GM12873 (cell line): Measurements from ENCODE around the gene CCDC183.

Experiments
- TF ChIP-seq, protein P1 (sequence below): IDR thresholded peaks from 2 replicates; pipeline ENCODE4 v1.5.1; 2012; ENCODE audit warnings: low read depth, mild to moderate bottlenecking, moderate library complexity, low read length, control low read depth; ENCODE audit not compliant: insufficient read depth; ENCODE audit errors: missing control alignments

The CCDC183 gene

GRCh38 chr9:136796238-136796774 lies at the start of gene CCDC183:
Gene CCDC183, plus strand, starts transcription at chr9:136796338. Its CDS starts 60 bp downstream, at chr9:136796398.
- TF ChIP-seq, protein P1, sequence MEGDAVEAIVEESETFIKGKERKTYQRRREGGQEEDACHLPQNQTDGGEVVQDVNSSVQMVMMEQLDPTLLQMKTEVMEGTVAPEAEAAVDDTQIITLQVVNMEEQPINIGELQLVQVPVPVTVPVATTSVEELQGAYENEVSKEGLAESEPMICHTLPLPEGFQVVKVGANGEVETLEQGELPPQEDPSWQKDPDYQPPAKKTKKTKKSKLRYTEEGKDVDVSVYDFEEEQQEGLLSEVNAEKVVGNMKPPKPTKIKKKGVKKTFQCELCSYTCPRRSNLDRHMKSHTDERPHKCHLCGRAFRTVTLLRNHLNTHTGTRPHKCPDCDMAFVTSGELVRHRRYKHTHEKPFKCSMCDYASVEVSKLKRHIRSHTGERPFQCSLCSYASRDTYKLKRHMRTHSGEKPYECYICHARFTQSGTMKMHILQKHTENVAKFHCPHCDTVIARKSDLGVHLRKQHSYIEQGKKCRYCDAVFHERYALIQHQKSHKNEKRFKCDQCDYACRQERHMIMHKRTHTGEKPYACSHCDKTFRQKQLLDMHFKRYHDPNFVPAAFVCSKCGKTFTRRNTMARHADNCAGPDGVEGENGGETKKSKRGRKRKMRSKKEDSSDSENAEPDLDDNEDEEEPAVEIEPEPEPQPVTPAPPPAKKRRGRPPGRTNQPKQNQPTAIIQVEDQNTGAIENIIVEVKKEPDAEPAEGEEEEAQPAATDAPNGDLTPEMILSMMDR: no peak

GRCh38 chr9:136746621-136747020 lies 49.5 kb upstream of the CCDC183 start:
- TF ChIP-seq, protein P1: no peak

DNA sequence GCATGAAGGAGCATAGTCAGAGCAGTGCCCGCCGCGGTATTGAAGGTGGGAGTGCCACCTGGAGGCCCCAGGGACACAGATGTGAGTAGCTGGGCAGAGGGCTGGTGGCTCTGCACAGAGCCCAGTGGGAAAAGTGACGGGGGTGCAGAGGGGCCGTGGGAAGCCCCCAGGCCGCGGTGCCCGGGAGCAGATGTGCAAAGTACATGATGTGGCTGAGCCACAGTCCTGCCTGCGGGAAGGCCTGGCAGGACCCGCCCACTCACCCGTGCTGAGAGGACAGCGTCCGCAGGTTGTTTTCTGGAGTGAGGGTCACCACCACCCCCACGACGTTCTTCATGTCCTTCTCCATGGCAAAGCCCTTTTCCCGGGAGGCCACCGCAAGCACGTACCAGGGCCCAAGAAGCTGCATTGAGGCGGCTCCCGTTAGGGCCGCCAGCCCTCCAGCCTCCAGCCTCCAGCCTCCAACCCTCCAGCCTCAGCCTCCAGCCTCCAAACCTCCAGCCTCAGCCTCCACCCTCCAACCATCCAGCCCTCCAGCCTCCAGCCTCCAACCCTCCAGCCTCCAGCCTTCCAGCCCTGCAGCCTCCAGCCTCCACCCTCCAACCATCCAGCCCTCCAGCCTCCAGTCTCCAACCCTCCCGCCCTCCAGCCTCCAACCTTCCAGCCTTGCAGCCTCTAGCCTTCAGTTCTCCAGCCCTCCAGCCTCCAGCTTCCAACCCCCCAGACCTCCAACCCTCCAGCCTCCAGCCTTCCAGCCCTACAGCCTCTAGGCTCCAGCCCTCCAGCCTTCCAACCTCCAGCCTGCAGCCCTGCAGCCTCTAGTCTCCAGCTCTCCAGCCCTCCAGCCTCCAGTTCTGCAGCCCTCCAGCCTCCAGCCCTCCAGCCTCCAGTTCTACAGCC lies 48.7 kb upstream of the CCDC183 start:
- TF ChIP-seq, protein P1: no peak

- TF ChIP-seq, protein P1: no peak
Observed at GRCh38 chr9:136748201-136748600, 47.9 kb upstream of the CCDC183 start, which contains the start of gene LCN6. Gene LCN6, minus strand, starts transcription at chr9:136748525. Its CDS starts 42 bp downstream, at chr9:136748483.

DNA sequence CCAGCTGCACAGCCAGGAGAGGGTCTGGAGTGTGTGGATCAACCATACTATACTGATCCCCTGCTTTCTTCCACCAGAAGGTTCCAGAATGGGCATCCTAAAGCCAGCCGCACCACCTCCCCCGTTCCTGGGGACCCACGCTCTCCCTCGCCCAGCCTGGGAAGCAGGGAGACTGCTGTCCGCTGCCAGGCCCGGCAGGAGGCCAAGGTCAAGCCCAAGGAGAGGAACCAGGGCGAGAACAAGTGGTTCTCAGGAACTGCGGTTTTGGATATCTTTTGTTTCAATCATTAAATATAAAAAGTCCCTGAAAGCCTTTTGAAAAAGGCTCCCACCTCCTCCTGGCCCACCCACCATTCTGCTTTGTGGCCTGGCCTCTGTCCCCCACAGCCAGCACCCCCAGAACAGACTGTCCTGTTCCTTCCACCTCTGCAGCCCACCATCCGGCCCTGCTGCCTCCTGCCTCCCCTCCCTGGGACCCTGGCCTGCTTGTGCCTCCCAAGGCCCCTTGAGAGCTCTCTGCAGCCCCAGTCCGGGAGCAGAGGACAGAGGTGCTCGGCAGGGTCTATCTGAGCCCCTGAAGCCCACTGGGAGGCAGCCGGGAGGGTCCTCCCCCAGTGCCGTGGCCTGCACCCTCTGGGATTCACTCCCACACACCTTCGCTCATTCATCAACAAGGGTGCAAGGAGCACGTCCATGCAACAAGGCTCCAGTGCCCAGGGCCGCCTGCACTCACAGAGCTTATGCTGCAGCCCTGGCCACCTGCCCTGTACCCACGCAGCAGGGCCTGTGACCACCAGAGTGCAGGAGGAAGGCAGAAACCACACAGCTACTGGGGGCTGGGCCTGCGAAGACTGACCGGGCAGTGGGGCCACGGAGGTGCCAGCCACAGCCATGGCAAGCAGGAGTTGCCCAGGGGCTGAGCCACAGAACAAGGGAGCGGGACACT lies 47.2 kb upstream of the CCDC183 start:
- TF ChIP-seq, protein P1: no peak

GRCh38 chr9:136750526-136750925 lies 45.6 kb upstream of the CCDC183 start:
- TF ChIP-seq, protein P1: no peak
